ENCODE data around the gene CHST14.

CHST14 gene

GRCh38 chr15:40489274-40490175, 18.7 kb downstream of the CHST14 start:
- H3K9ac ChIP-seq (ENCODE audit: low read length) = no peak overlapping the region
- H3K4me1 ChIP-seq (ENCODE audit: control insufficient read depth, insufficient read depth, low read length) = no peaks in the 10 kb centered on the region
- H3K27ac ChIP-seq (ENCODE audit: low read depth, low read length) = no peak overlapping the region
- H3K4me3 ChIP-seq (ENCODE audit: low read length) = no peak overlapping the region
- H3K36me3 ChIP-seq (ENCODE audit: control insufficient read depth, insufficient read depth, low read length) = no peaks in the 10 kb centered on the region
- H3K27me3 ChIP-seq (ENCODE audit: control insufficient read depth, insufficient read depth, low read length) = no peaks in the 10 kb centered on the region

DNA sequence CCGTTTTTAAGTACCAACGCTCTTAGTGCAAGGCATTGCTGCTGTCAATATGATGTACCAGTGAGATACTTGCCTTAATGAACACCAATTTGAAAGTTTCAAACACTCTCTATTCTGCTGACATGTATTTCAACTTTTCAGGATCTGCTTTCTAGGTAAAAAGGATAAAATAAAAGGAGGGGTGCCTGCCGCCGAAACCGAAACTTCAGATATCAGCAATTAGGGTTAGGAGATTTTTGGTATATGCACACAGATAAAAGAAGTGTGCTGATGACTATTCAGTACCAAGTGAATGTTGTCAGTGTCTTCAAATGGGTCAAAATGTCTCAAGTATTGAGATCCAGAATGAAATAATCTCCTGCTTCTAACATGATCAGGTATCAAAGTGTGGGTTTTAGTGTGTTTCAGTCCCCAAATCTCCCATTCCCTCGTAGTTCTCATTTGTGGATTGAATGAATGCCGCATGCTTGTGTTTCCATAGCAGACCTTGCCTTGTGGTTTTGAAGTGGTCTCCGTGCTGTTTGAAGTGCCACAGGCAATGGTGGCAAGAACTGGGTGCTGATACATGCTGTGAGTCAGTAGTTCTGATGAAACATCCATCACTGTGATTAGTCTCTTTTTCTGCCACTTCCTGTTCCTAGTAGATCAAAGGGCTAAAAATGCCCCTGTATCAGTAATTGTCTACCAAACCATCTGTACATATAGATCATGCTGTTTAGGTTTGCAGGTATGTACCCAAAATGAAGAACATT, 22.5 kb downstream of the CHST14 start:
- no peaks in the 10 kb centered on the region for H3K36me3 ChIP-seq (ENCODE audit: control insufficient read depth, insufficient read depth, low read length)
- H3K27ac ChIP-seq (ENCODE audit: low read depth, low read length) = no peak overlapping the region
- no peak overlapping the region for H3K4me3 ChIP-seq (ENCODE audit: low read length)
- no peaks in the 10 kb centered on the region for H3K27me3 ChIP-seq (ENCODE audit: control insufficient read depth, insufficient read depth, low read length)
- H3K9ac ChIP-seq (ENCODE audit: low read length) = no peak overlapping the region
- H3K4me1 ChIP-seq (ENCODE audit: control insufficient read depth, insufficient read depth, low read length) = no peaks in the 10 kb centered on the region

DNA sequence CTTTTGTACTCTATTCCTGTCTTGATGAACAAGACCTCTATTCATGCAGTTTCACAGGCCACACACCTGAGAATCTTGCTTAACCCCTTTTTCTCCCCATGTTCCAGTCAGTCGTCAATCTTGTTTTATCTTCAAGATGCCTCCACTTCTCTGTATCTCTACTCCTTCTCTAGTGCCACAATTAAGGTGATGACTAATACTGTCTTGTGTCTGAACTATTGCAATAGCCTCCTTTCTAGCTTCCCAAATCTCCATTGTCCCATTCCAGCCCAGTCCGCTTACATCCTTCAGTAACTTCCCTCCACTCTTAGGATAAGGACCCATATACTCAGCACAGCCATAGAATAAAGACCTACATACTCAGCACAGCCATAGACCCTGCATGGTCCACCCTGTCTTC, 24.7 kb downstream of the CHST14 start:
- Histone ChIP-seq H3K4me3 (ENCODE audit: low read length) (no peak overlapping the region), H3K9ac (ENCODE audit: low read length) (no peak overlapping the region), H3K36me3 (ENCODE audit: control insufficient read depth, insufficient read depth, low read length) (no peaks in the 10 kb centered on the region), H3K4me1 (ENCODE audit: control insufficient read depth, insufficient read depth, low read length) (no peaks in the 10 kb centered on the region), H3K27me3 (ENCODE audit: control insufficient read depth, insufficient read depth, low read length) (no peaks in the 10 kb centered on the region), H3K27ac (ENCODE audit: low read depth, low read length) (no peak overlapping the region)

GRCh38 chr15:40498418-40498817, 27.6 kb downstream of the CHST14 start:
- peaks cover 3% of the 10 kb centered on the region for H3K27me3 ChIP-seq (ENCODE audit: control insufficient read depth, insufficient read depth, low read length)
- no peak overlapping the region for H3K4me3 ChIP-seq (ENCODE audit: low read length)
- no peaks in the 10 kb centered on the region for H3K4me1 ChIP-seq (ENCODE audit: control insufficient read depth, insufficient read depth, low read length)
- H3K9ac ChIP-seq (ENCODE audit: low read length) = no peak overlapping the region
- H3K27ac ChIP-seq (ENCODE audit: low read depth, low read length) = no peak overlapping the region
- H3K36me3 ChIP-seq (ENCODE audit: control insufficient read depth, insufficient read depth, low read length) = no peaks in the 10 kb centered on the region

DNA sequence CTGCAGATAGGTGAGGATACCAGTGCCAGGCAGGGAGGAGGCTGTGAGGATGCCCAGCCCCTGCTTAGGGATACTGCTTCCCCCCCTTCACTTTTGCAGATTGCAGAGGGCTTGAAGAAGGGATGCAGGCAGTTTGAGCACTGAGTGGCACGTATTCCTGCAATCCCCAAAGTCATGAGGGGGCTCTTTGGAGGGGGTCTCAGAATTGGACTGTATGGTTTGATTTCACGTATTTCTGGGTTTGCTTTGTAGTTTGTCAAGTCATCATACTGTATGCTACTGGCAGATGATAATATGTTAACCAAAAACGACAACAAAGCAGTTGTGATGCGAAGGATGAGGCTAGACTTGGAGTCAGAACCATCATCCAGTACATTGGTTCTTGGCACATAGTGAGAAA, 28.1 kb downstream of the CHST14 start:
- Histone ChIP-seq H3K9ac (ENCODE audit: low read length) (no peak overlapping the region), H3K4me1 (ENCODE audit: control insufficient read depth, insufficient read depth, low read length) (no peaks in the 10 kb centered on the region), H3K4me3 (ENCODE audit: low read length) (no peak overlapping the region), H3K36me3 (ENCODE audit: control insufficient read depth, insufficient read depth, low read length) (no peaks in the 10 kb centered on the region), H3K27ac (ENCODE audit: low read depth, low read length) (no peak overlapping the region), H3K27me3 (ENCODE audit: control insufficient read depth, insufficient read depth, low read length) (peaks cover 3% of the 10 kb centered on the region)

DNA sequence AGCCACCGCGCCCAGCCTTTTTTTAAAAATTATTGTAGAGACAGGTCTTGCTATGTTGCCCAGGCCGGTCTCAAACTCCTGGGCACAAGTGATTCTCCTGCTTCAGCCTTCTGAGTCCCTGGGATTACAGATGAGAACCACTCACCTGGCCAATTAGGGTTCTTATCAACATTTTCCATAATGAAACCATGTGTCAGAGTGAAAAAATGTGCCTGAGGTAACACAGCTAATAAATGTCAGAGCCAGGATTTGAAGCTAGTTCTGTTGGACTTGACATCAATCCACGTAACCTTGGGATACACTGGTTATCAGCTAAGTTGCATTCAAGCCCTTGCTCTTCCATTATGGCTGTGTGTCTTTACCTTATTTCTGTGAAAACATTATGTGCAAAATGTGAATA, 29.1 kb downstream of the CHST14 start:
- Histone ChIP-seq H3K27me3 (ENCODE audit: control insufficient read depth, insufficient read depth, low read length) (peaks cover 3% of the 10 kb centered on the region), H3K4me1 (ENCODE audit: control insufficient read depth, insufficient read depth, low read length) (no peaks in the 10 kb centered on the region), H3K36me3 (ENCODE audit: control insufficient read depth, insufficient read depth, low read length) (no peaks in the 10 kb centered on the region), H3K27ac (ENCODE audit: low read depth, low read length) (no peak overlapping the region), H3K4me3 (ENCODE audit: low read length) (no peak overlapping the region), H3K9ac (ENCODE audit: low read length) (no peak overlapping the region)

- peaks cover 3% of the 10 kb centered on the region for H3K27me3 ChIP-seq (ENCODE audit: control insufficient read depth, insufficient read depth, low read length)
- H3K36me3 ChIP-seq (ENCODE audit: control insufficient read depth, insufficient read depth, low read length) = no peaks in the 10 kb centered on the region
- no peak overlapping the region for H3K4me3 ChIP-seq (ENCODE audit: low read length)
- no peaks in the 10 kb centered on the region for H3K4me1 ChIP-seq (ENCODE audit: control insufficient read depth, insufficient read depth, low read length)
- no peak overlapping the region for H3K9ac ChIP-seq (ENCODE audit: low read length)
- H3K27ac ChIP-seq (ENCODE audit: low read depth, low read length) = no peak overlapping the region
These were observed 30.0 kb downstream of the CHST14 start for GRCh38 chr15:40500568-40501330.

GRCh38 chr15:40501487-40501886, 30.7 kb downstream of the CHST14 start:
- H3K9ac ChIP-seq (ENCODE audit: low read length) = no peak overlapping the region
- H3K36me3 ChIP-seq (ENCODE audit: control insufficient read depth, insufficient read depth, low read length) = no peaks in the 10 kb centered on the region
- no peak overlapping the region for H3K27ac ChIP-seq (ENCODE audit: low read depth, low read length)
- peaks cover 3% of the 10 kb centered on the region for H3K27me3 ChIP-seq (ENCODE audit: control insufficient read depth, insufficient read depth, low read length)
- no peak overlapping the region for H3K4me3 ChIP-seq (ENCODE audit: low read length)
- no peaks in the 10 kb centered on the region for H3K4me1 ChIP-seq (ENCODE audit: control insufficient read depth, insufficient read depth, low read length)

GRCh38 chr15:40506964-40507571, 36.3 kb downstream of the CHST14 start:
- H3K9ac ChIP-seq (ENCODE audit: low read length) = no peak overlapping the region
- peaks cover 6% of the 10 kb centered on the region for H3K27me3 ChIP-seq (ENCODE audit: control insufficient read depth, insufficient read depth, low read length)

DNA sequence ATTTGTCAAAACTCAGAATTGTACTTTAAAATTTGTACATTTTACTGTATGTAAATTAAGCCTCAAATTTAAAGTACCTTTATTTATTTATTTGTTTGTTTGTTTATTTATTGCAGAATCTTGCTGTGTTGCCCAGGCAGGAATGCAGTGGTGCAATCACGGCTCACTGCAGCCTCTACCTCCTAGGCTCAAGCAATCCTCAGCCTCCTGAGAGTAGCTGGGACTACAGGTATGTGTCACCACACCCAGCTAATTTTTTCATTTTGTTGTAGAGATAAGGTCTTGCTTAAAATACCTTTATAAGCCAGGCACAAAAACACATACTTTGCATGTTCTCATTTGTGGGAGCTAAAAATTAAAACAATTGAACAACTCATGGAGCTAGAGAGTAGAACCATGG, 37.4 kb downstream of the CHST14 start:
- Histone ChIP-seq H3K36me3 (ENCODE audit: control insufficient read depth, insufficient read depth, low read length) (no peaks in the 10 kb centered on the region), H3K27me3 (ENCODE audit: control insufficient read depth, insufficient read depth, low read length) (peaks cover 4% of the 10 kb centered on the region), H3K9ac (ENCODE audit: low read length) (no peak overlapping the region), H3K27ac (ENCODE audit: low read depth, low read length) (no peak overlapping the region), H3K4me1 (ENCODE audit: control insufficient read depth, insufficient read depth, low read length) (no peaks in the 10 kb centered on the region), H3K4me3 (ENCODE audit: low read length) (no peak overlapping the region)

More at GRCh38 chr15:40506964-40507571, 36.3 kb downstream of the CHST14 start:
- Histone ChIP-seq H3K4me3 (ENCODE audit: low read length) (peak overlapping the region; percentile 29), H3K36me3 (ENCODE audit: control insufficient read depth, insufficient read depth, low read length) (no peaks in the 10 kb centered on the region), H3K27ac (ENCODE audit: low read depth, low read length) (no peak overlapping the region), H3K4me1 (ENCODE audit: control insufficient read depth, insufficient read depth, low read length) (no peaks in the 10 kb centered on the region)

DNA sequence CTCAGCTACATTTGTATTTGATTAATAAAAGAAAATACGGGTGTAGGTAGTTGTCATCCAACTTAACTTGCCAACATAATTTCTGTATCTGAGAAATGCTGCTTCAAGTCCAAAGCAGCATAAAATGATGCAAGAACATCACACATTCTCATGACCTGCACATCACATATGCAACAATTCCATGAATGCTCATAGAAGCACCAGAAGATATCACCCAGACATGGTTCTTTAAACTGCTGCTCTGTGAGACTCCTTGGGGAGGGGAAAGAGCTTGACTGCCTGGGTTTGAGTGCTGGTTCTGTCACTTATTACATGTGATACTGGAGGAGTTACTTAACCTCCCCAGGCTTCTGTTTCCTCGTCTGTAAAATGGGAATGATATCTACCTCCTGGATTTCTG, 39.4 kb downstream of the CHST14 start:
- Histone ChIP-seq H3K27me3 (ENCODE audit: control insufficient read depth, insufficient read depth, low read length) (peaks cover 4% of the 10 kb centered on the region), H3K4me3 (ENCODE audit: low read length) (no peak overlapping the region), H3K9ac (ENCODE audit: low read length) (no peak overlapping the region), H3K4me1 (ENCODE audit: control insufficient read depth, insufficient read depth, low read length) (no peaks in the 10 kb centered on the region), H3K36me3 (ENCODE audit: control insufficient read depth, insufficient read depth, low read length) (no peaks in the 10 kb centered on the region), H3K27ac (ENCODE audit: low read depth, low read length) (no peak overlapping the region)

- Histone ChIP-seq H3K9ac (ENCODE audit: low read length) (peak overlapping the region; percentile 19), H3K4me3 (ENCODE audit: low read length) (peak overlapping the region; percentile 62), H3K4me1 (ENCODE audit: control insufficient read depth, insufficient read depth, low read length) (no peaks in the 10 kb centered on the region), H3K27me3 (ENCODE audit: control insufficient read depth, insufficient read depth, low read length) (peaks cover 4% of the 10 kb centered on the region), H3K27ac (ENCODE audit: low read depth, low read length) (no peak overlapping the region), H3K36me3 (ENCODE audit: control insufficient read depth, insufficient read depth, low read length) (no peaks in the 10 kb centered on the region)
These were observed 40.3 kb downstream of the CHST14 start for GRCh38 chr15:40511093-40511471.

All from rectal smooth muscle tissue (tissue), 1 donor.